ENCODE results near the gene ANTXR1. TPM values are rescaled to one million over a fixed set of nuclear protein-coding genes. Genes with fewer than 3 reads are reported as not detected.

Gene ANTXR1
- total RNA-seq, 1 experiment from 2014 or later = 181 TPM

- Histone ChIP-seq H3K4me3 (ENCODE audit: low read depth, low read length, poor library complexity, severe bottlenecking) (no peak overlapping the region), H3K4me1 (ENCODE audit: insufficient read depth, low read length, poor library complexity, severe bottlenecking) (no peaks in the 10 kb centered on the region), H3K36me3 (ENCODE audit: insufficient read depth, low read length, poor library complexity, severe bottlenecking) (peaks cover 14% of the 10 kb centered on the region), H3K27ac (ENCODE audit: low read depth, low read length, poor library complexity, severe bottlenecking) (no peak overlapping the region), H3K27me3 (replicated peaks; ENCODE audit: insufficient read depth, low read depth, low read length, poor library complexity) (no peaks in the 10 kb centered on the region), H3K9me3 (ENCODE audit: low read depth, low read length, poor library complexity, severe bottlenecking) (no peaks in the 10 kb centered on the region)
- DNase-seq (ENCODE audit: low spot score) = no peak
- POLR2A ChIA-PET (ENCODE audit: low non-redundant PET) = no interaction called here
- no TSS peak for BruUV-seq (replicated peaks)
- CTCF ChIA-PET = no interaction called here
- no peak for TF ChIP-seq EZH2 (IDR thresholded peaks at IDR 0.05; ENCODE audit: borderline replicate concordance, low read depth, low read length, poor library complexity, severe bottlenecking)
- TF ChIP-seq, protein P1, sequence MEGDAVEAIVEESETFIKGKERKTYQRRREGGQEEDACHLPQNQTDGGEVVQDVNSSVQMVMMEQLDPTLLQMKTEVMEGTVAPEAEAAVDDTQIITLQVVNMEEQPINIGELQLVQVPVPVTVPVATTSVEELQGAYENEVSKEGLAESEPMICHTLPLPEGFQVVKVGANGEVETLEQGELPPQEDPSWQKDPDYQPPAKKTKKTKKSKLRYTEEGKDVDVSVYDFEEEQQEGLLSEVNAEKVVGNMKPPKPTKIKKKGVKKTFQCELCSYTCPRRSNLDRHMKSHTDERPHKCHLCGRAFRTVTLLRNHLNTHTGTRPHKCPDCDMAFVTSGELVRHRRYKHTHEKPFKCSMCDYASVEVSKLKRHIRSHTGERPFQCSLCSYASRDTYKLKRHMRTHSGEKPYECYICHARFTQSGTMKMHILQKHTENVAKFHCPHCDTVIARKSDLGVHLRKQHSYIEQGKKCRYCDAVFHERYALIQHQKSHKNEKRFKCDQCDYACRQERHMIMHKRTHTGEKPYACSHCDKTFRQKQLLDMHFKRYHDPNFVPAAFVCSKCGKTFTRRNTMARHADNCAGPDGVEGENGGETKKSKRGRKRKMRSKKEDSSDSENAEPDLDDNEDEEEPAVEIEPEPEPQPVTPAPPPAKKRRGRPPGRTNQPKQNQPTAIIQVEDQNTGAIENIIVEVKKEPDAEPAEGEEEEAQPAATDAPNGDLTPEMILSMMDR (conservative IDR thresholded peaks at IDR 0.05; ENCODE audit: low read depth, low read length) = no peak
- intact Hi-C loops (cut with micrococcal nuclease; ENCODE audit: unreplicated experiment) = no loop called here
Observed at GRCh38 chr2:69204654-69205053, 191.7 kb downstream of the ANTXR1 start.

GRCh38 chr2:69205076-69205475, 192.1 kb downstream of the ANTXR1 start:
- ChIA-PET POLR2A (ENCODE audit: low non-redundant PET) (no interaction called here), CTCF (no interaction called here)
- no TSS peak for BruUV-seq (replicated peaks)
- H3K4me1 ChIP-seq (ENCODE audit: insufficient read depth, low read length, poor library complexity, severe bottlenecking) = no peaks in the 10 kb centered on the region
- intact Hi-C loops (cut with micrococcal nuclease; ENCODE audit: unreplicated experiment) = no loop called here
- no peak for DNase-seq (ENCODE audit: low spot score)
- H3K27ac ChIP-seq (ENCODE audit: low read depth, low read length, poor library complexity, severe bottlenecking) = no peak overlapping the region
- TF ChIP-seq, protein P1 (conservative IDR thresholded peaks at IDR 0.05; ENCODE audit: low read depth, low read length) = no peak
- TF ChIP-seq EZH2 (IDR thresholded peaks at IDR 0.05; ENCODE audit: borderline replicate concordance, low read depth, low read length, poor library complexity, severe bottlenecking) = no peak
- H3K9me3 ChIP-seq (ENCODE audit: low read depth, low read length, poor library complexity, severe bottlenecking) = no peaks in the 10 kb centered on the region
- no peaks in the 10 kb centered on the region for H3K27me3 ChIP-seq (replicated peaks; ENCODE audit: insufficient read depth, low read depth, low read length, poor library complexity)
- H3K4me3 ChIP-seq (ENCODE audit: low read depth, low read length, poor library complexity, severe bottlenecking) = no peak overlapping the region
- H3K36me3 ChIP-seq (ENCODE audit: insufficient read depth, low read length, poor library complexity, severe bottlenecking) = peaks cover 14% of the 10 kb centered on the region

GRCh38 chr2:69205491-69205890, 192.5 kb downstream of the ANTXR1 start:
- ChIA-PET POLR2A (ENCODE audit: low non-redundant PET) (interaction anchor here (0.5 kb wide), 1 partner anchor 34 kb away, joined by 3 read pairs; no protein-coding TSS in a partner anchor), CTCF (no interaction called here)
- intact Hi-C loops (cut with micrococcal nuclease; ENCODE audit: unreplicated experiment) = no loop called here
- Histone ChIP-seq H3K27me3 (replicated peaks; ENCODE audit: insufficient read depth, low read depth, low read length, poor library complexity) (no peaks in the 10 kb centered on the region), H3K36me3 (ENCODE audit: insufficient read depth, low read length, poor library complexity, severe bottlenecking) (peaks cover 14% of the 10 kb centered on the region), H3K27ac (ENCODE audit: low read depth, low read length, poor library complexity, severe bottlenecking) (no peak overlapping the region), H3K4me1 (ENCODE audit: insufficient read depth, low read length, poor library complexity, severe bottlenecking) (no peaks in the 10 kb centered on the region), H3K4me3 (ENCODE audit: low read depth, low read length, poor library complexity, severe bottlenecking) (no peak overlapping the region), H3K9me3 (ENCODE audit: low read depth, low read length, poor library complexity, severe bottlenecking) (no peaks in the 10 kb centered on the region)
- TF ChIP-seq EZH2 (IDR thresholded peaks at IDR 0.05; ENCODE audit: borderline replicate concordance, low read depth, low read length, poor library complexity, severe bottlenecking) = no peak
- TF ChIP-seq, protein P1 (conservative IDR thresholded peaks at IDR 0.05; ENCODE audit: low read depth, low read length) = no peak
- no peak for DNase-seq (ENCODE audit: low spot score)
- BruUV-seq (replicated peaks) = no TSS peak

Measured in A673 (cell line).